Measurements from ENCODE around the gene DUS2. TPM values are rescaled to one million over a fixed set of nuclear protein-coding genes. Genes with fewer than 3 reads are reported as not detected.

The DUS2 gene
- total and polyA plus RNA-seq, 9 of the 15 experiments (the other 6 are each of a cell fraction or from before 2014, with no cell fraction given) = 5.8 to 22.5 (median 20.6) TPM

- TF ChIP-seq RREB1 (CRISPR knock-in tag; IDR thresholded peaks at IDR 0.05) = peak; percentile 65; the same call in 1 of the 2 replicates
- no peak for TF ChIP-seq ADNP (tag; IDR thresholded peaks at IDR 0.05)
- no peak for TF ChIP-seq TSC22D4 (tag; IDR thresholded peaks at IDR 0.05)
- TF ChIP-seq CREB3L1 (IDR thresholded peaks at IDR 0.05; ENCODE audit: borderline replicate concordance, low read depth) = peak; percentile 98
- no peak for TF ChIP-seq HOXB6 (CRISPR knock-in tag; IDR thresholded peaks at IDR 0.05; ENCODE audit: borderline replicate concordance)
- TF ChIP-seq ZNF512 (tag; IDR thresholded peaks at IDR 0.05) = no peak
- peak; percentile 80 for TF ChIP-seq BRD9 (IDR thresholded peaks at IDR 0.05; ENCODE audit: low read depth, partially characterized antibody)
- peak; percentile 44 for TF ChIP-seq ZBTB12 (CRISPR knock-in tag; IDR thresholded peaks at IDR 0.05)
- TF ChIP-seq SRSF1 (IDR thresholded peaks at IDR 0.05; ENCODE audit: low read depth, low read length) = no peak
- TF ChIP-seq STAT5B (CRISPR knock-in tag; IDR thresholded peaks at IDR 0.05) = no peak
- no peak for TF ChIP-seq THRB (CRISPR knock-in tag; conservative IDR thresholded peaks at IDR 0.05)
- peak in 1 of 2 experiments; percentile 80; a peak in 2 of 4 replicates for TF ChIP-seq SRF (CRISPR knock-in tag; IDR thresholded peaks at IDR 0.05)
- TF ChIP-seq GATAD2A (IDR thresholded peaks at IDR 0.05) = peak; percentile 85; the same call in 1 of the 2 replicates
- TF ChIP-seq POLR2H (tag; IDR thresholded peaks at IDR 0.05; ENCODE audit: low read depth) = no peak
- peak in 1 of 2 experiments; percentile 87; a peak in 2 of 4 replicates for TF ChIP-seq HDAC1 (IDR thresholded peaks at IDR 0.05)
Measured at GRCh38 chr16:67993207-67994039, 29.7 kb upstream of the DUS2 start (continued).
